ENCODE measurements around the gene ZNF438. TPM values are rescaled to one million over a fixed set of nuclear protein-coding genes. Genes with fewer than 3 reads are reported as not detected.

Gene ZNF438
- total RNA-seq, 1 experiment from 2014 or later = 8.4 TPM

DNA sequence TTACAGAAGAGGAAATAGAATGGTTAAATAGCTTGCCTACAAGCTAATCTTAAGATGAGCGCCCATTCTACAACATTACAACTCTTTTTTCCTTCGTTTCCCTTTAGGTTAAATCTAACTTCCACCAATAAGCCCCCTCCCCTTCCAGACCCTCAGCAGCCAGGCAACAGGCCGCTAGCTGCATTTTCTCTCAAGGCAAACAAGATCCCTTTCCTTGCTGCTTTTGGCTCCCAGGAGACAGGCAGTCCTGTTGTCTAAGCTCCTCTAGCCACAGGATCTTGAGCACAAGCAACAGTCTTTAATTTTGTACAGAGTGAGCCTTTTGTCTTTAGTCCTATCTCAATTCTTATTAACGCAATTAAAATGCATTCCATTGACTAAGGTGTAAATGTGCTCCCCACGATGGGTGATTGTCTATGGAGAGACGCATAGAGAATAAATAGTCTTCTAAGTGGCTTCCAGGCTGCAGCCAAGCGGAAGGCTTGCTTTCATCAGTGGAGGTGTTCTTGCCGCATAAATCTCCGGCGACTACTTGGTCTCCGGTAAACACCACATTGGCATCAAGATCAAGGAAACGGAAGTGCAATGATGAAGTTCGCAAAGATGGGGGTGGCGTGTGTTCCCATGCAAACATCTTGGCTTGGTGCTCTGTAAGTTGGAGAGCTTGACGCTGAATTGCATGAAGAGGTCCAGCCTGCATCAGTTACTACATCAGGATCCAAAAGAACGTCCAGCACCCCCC lies 220.2 kb downstream of the ZNF438 start:
- no peaks in the 10 kb centered on the region for H3K4me1 Mint-ChIP-seq (ENCODE audit: insufficient read depth, unreplicated experiment)
- TF ChIP-seq, protein P1, sequence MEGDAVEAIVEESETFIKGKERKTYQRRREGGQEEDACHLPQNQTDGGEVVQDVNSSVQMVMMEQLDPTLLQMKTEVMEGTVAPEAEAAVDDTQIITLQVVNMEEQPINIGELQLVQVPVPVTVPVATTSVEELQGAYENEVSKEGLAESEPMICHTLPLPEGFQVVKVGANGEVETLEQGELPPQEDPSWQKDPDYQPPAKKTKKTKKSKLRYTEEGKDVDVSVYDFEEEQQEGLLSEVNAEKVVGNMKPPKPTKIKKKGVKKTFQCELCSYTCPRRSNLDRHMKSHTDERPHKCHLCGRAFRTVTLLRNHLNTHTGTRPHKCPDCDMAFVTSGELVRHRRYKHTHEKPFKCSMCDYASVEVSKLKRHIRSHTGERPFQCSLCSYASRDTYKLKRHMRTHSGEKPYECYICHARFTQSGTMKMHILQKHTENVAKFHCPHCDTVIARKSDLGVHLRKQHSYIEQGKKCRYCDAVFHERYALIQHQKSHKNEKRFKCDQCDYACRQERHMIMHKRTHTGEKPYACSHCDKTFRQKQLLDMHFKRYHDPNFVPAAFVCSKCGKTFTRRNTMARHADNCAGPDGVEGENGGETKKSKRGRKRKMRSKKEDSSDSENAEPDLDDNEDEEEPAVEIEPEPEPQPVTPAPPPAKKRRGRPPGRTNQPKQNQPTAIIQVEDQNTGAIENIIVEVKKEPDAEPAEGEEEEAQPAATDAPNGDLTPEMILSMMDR (IDR thresholded peaks at IDR 0.05; ENCODE audit: unreplicated experiment) = no peak
- H3K36me3 Mint-ChIP-seq (ENCODE audit: insufficient read depth, unreplicated experiment) = no peaks in the 10 kb centered on the region
- CTCF ChIA-PET = interaction anchor here (1.1 kb wide), 1 partner anchor 12 kb away, joined by 3 read pairs; no protein-coding TSS in a partner anchor
- no TSS peak for BruUV-seq (replicated peaks)
- DNase-seq (ENCODE audit: unreplicated experiment) = no peak
- intact Hi-C loops (cut with micrococcal nuclease) = no loop called here
- H3K4me3 Mint-ChIP-seq (ENCODE audit: unreplicated experiment) = no peak overlapping the region
- no peaks in the 10 kb centered on the region for H3K27me3 Mint-ChIP-seq (ENCODE audit: insufficient read depth, unreplicated experiment)
- H3K27ac Mint-ChIP-seq (ENCODE audit: low read depth, unreplicated experiment) = no peak overlapping the region
- H3K9me3 Mint-ChIP-seq (ENCODE audit: unreplicated experiment) = no peaks in the 10 kb centered on the region
- POLR2A ChIA-PET = no interaction called here

DNA sequence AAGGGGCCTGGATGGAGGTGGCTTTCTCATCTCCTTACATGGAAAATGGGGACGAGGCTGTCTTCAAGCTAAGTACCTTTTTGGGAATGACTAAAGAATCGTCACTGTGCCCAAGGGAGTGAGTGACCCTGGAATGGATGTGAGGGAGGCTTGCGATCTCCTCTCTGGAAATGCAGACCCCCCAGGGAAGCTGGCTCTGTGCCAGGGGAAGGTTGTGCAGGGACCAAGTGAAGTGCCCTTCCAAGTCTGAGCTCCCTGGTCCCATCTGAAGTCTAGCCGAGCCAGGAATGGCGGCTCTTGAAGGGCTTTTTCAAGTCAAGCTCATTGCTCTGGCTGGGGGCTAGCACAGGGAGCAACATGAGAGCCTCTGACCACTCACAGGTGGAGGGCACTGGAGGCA lies 221.2 kb downstream of the ZNF438 start:
- ChIA-PET CTCF (interaction anchor here (1.1 kb wide), 1 partner anchor 13 kb away, joined by 3 read pairs; no protein-coding TSS in a partner anchor), POLR2A (no interaction called here)
- Mint-ChIP-seq H3K4me1 (ENCODE audit: insufficient read depth, unreplicated experiment) (no peaks in the 10 kb centered on the region), H3K36me3 (ENCODE audit: insufficient read depth, unreplicated experiment) (no peaks in the 10 kb centered on the region), H3K9me3 (ENCODE audit: unreplicated experiment) (no peaks in the 10 kb centered on the region), H3K27ac (ENCODE audit: low read depth, unreplicated experiment) (no peak overlapping the region), H3K4me3 (ENCODE audit: unreplicated experiment) (no peak overlapping the region), H3K27me3 (ENCODE audit: insufficient read depth, unreplicated experiment) (no peaks in the 10 kb centered on the region)
- BruUV-seq (replicated peaks) = no TSS peak
- DNase-seq (ENCODE audit: unreplicated experiment) = no peak
- intact Hi-C loops (cut with micrococcal nuclease) = no loop called here
- TF ChIP-seq, protein P1 (IDR thresholded peaks at IDR 0.05; ENCODE audit: unreplicated experiment) = no peak

DNA sequence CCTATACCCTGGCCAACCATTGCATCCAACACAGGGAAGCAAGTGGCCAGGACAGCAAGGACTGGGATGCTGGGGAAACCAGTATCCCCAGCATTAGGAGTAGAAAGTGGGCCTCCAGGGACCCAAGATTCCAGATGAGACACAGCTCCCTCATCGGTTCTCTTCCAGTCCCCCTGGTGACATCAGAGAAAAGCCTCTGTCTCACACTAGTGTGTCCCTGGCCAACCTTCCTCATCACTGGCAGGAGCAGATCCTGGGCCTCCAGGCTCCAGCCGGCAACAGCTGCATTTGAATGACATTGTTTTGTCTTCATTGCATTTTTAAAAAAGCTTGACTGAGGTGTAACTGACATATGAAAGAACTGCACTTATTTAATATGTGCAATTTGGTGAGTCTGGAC lies 224.8 kb downstream of the ZNF438 start:
- intact Hi-C loops (cut with micrococcal nuclease) = no loop called here
- CTCF ChIA-PET = interaction anchor here (1.1 kb wide), 1 partner anchor 22 kb away, joined by 3 read pairs; no protein-coding TSS in a partner anchor
- Mint-ChIP-seq H3K4me1 (ENCODE audit: insufficient read depth, unreplicated experiment) (peaks cover 12% of the 10 kb centered on the region), H3K4me3 (ENCODE audit: unreplicated experiment) (no peak overlapping the region), H3K27ac (ENCODE audit: low read depth, unreplicated experiment) (no peak overlapping the region), H3K27me3 (ENCODE audit: insufficient read depth, unreplicated experiment) (no peaks in the 10 kb centered on the region), H3K36me3 (ENCODE audit: insufficient read depth, unreplicated experiment) (peaks cover 7% of the 10 kb centered on the region), H3K9me3 (ENCODE audit: unreplicated experiment) (no peaks in the 10 kb centered on the region)
- no TSS peak for BruUV-seq (replicated peaks)
- TF ChIP-seq, protein P1 (IDR thresholded peaks at IDR 0.05; ENCODE audit: unreplicated experiment) = no peak
- POLR2A ChIA-PET = no interaction called here
- no peak for DNase-seq (ENCODE audit: unreplicated experiment)

DNA sequence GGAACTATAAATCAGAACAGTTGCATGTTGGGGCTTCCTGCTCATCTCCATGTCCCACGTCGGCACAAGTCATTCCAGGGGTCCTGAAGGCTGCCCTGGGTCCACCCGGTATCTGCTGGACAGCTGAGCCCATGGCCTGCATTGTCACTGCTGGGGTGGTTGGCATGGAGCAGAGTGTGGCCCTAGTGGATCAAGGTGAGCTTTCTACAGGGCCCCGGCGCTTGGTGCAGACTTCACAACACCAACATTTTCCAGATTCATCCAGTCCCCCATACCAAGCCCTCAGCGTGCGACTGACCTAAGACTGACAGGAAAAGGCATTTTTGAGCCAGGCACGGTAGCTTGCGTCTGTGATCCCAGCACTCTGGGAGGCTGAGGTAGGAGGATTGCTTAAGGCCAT lies 226.6 kb downstream of the ZNF438 start:
- no peak for DNase-seq (ENCODE audit: unreplicated experiment)
- Mint-ChIP-seq H3K27me3 (ENCODE audit: insufficient read depth, unreplicated experiment) (no peaks in the 10 kb centered on the region), H3K4me1 (ENCODE audit: insufficient read depth, unreplicated experiment) (peaks cover 12% of the 10 kb centered on the region), H3K27ac (ENCODE audit: low read depth, unreplicated experiment) (no peak overlapping the region), H3K9me3 (ENCODE audit: unreplicated experiment) (no peaks in the 10 kb centered on the region), H3K36me3 (ENCODE audit: insufficient read depth, unreplicated experiment) (peaks cover 7% of the 10 kb centered on the region), H3K4me3 (ENCODE audit: unreplicated experiment) (no peak overlapping the region)
- no TSS peak for BruUV-seq (replicated peaks)
- ChIA-PET CTCF (no interaction called here), POLR2A (interaction anchor here (0.6 kb wide), 1 partner anchor 19 kb away, joined by 4 read pairs; no protein-coding TSS in a partner anchor)
- TF ChIP-seq, protein P1 (IDR thresholded peaks at IDR 0.05; ENCODE audit: unreplicated experiment) = no peak
- intact Hi-C loops (cut with micrococcal nuclease) = no loop called here
